Gastroesophageal sphincter (tissue), 4 donors: ENCODE measurements around the gene GRPR. TPM values are rescaled to one million over a fixed set of nuclear protein-coding genes. Genes with fewer than 3 reads are reported as not detected.

Experiments used
- ATAC-seq: fragments of 150-250 bp; one replicate; pipeline ENCODE4 v1.9.1; 2016; ENCODE audit warnings: mild to moderate bottlenecking, moderate library complexity
- H3K27ac ChIP-seq, 4 donors: fragments of 200-600 bp; sonication (generic) in 3 of 4; 1 replicate in 3 of 4; 2 replicates in 1 of 4; pipeline ENCODE4 v1.5.1; 2016 to 2019
- H3K27me3 ChIP-seq: fragments of 200-600 bp; sonication (generic); one replicate; pipeline ENCODE4 v1.5.1; 2019
- H3K36me3 ChIP-seq, 2 donors: fragments of 200-600 bp; sonication (generic); one replicate each; pipeline ENCODE4 v1.5.1; 2019; ENCODE audit warnings: control low read depth in 1 of 2
- H3K4me1 ChIP-seq, 3 donors: fragments of 200-600 bp; sonication (generic); 1 replicate in 2 of 3; 2 replicates in 1 of 3; pipeline ENCODE4 v1.5.1; 2016 to 2019; ENCODE audit warnings: control low read depth in 2 of 3
- H3K4me3 ChIP-seq, 2 donors: fragments of 200-600 bp; sonication (generic); one replicate each; pipeline ENCODE4 v1.5.1; 2019; ENCODE audit warnings: mild to moderate bottlenecking in 1 of 2, moderate library complexity in 1 of 2
- H3K9me3 ChIP-seq, 3 donors: fragments of 200-600 bp; sonication (generic); one replicate each; pipeline ENCODE4 v1.5.1; 2017 to 2019; ENCODE audit warnings: control low read depth in 2 of 3
- CTCF ChIP-seq, 4 experiments: fragments of 200-600 bp in 2 of 4; fragments of 450-650 bp in 2 of 4; sonication (generic) in 1 of 4; IDR thresholded peaks; one replicate each; pipeline ENCODE4 v1.5.1; 2017 to 2019; ENCODE audit warnings: antibody characterized with exemption in 4 of 4, mild to moderate bottlenecking in 2 of 4, moderate library complexity in 2 of 4
- EP300 ChIP-seq: sonication (generic); formaldehyde crosslinking; IDR thresholded peaks from one replicate; pipeline ENCODE4 v1.6.1; 2017; ENCODE audit warnings: antibody characterized with exemption, mild to moderate bottlenecking
- POLR2A ChIP-seq, 2 donors: fragments of 450-650 bp; IDR thresholded peaks; one replicate each; pipeline ENCODE4 v1.6.1; 2017; ENCODE audit warnings: antibody characterized with exemption in 2 of 2, mild to moderate bottlenecking in 2 of 2, moderate library complexity in 1 of 2
- POLR2AphosphoS5 ChIP-seq: sonication (generic); formaldehyde crosslinking; IDR thresholded peaks from one replicate; pipeline ENCODE4 v1.6.1; 2017; ENCODE audit warnings: antibody characterized with exemption
- WGBS, 2 donors: methylation state at CpG; one replicate each; pipeline ENCODE4 v1.1.5; 2018; ENCODE audit warnings: low coverage in 1 of 2; 5-methylcytosine and 5-hydroxymethylcytosine counted together
- total RNA-seq, 4 donors: library from RNA; depleted of rRNA; stranded (reverse); fragments of >200 nt; gene quantifications; one replicate each; pipeline ENCODE4 v1.1.0, GENCODE V29; 2016

Gene GRPR
- total RNA-seq, 4 donors from 2014 or later = 3.2 to 39.5 (median 16.0) TPM

GRCh38 chrX:16145656-16146055 lies 22.3 kb downstream of the GRPR start:
- Histone ChIP-seq H3K4me1 (peaks cover 0 to 9% (median 0%) of the 10 kb centered on the region in 3 donors), H3K27ac (peak overlapping the region in 1 of 4 donors; percentile 79), H3K36me3 (no peaks in the 10 kb centered on the region), H3K9me3 (no peaks in the 10 kb centered on the region), H3K27me3 (no peaks in the 10 kb centered on the region), H3K4me3 (no peak overlapping the region)
- TF ChIP-seq CTCF (IDR thresholded peaks at IDR 0.05) = no peak
- no peak for ATAC-seq

- ATAC-seq = no peak
- no peak for TF ChIP-seq EP300
- TF ChIP-seq POLR2A (IDR thresholded peaks at IDR 0.05) = no peak
- no peak for TF ChIP-seq CTCF (IDR thresholded peaks at IDR 0.05)
- no peak for TF ChIP-seq POLR2AphosphoS5
- H3K27me3 ChIP-seq = no peaks in the 10 kb centered on the region
- H3K27ac ChIP-seq = no peak overlapping the region
- H3K4me3 ChIP-seq = no peak overlapping the region
- peaks cover 0 to 6% of the 10 kb centered on the region in 2 donors for H3K36me3 ChIP-seq
- 80% methylated on average over 2 of the region's 3 CpGs; no CpG with 5 or more reads in 1 of the 2 donors for WGBS, 2 donors
- H3K4me1 ChIP-seq = no peaks in the 10 kb centered on the region
- H3K9me3 ChIP-seq = no peaks in the 10 kb centered on the region
These were observed 25.5 kb downstream of the GRPR start for GRCh38 chrX:16148896-16149295.

GRCh38 chrX:16155581-16156096 lies 32.3 kb downstream of the GRPR start:
- WGBS, 2 donors = 48 to 62% methylated on average over 4 to 5 of the region's 5 CpGs
- H3K27ac ChIP-seq = no peak overlapping the region
- H3K4me3 ChIP-seq = no peak overlapping the region
- ATAC-seq = no peak
- H3K4me1 ChIP-seq = peaks cover 0 to 6% (median 0%) of the 10 kb centered on the region in 3 donors
- H3K36me3 ChIP-seq = peaks cover 0 to 6% of the 10 kb centered on the region in 2 donors
- H3K9me3 ChIP-seq = no peaks in the 10 kb centered on the region
- H3K27me3 ChIP-seq = no peaks in the 10 kb centered on the region
- TF ChIP-seq EP300 (no peak), CTCF (IDR thresholded peaks at IDR 0.05) (no peak), POLR2AphosphoS5 (no peak)

- 83 to 92% methylated on average over 4 of the region's 5 CpGs for WGBS, 2 donors
- no peak for ATAC-seq
- H3K4me3 ChIP-seq = no peak overlapping the region
These were observed 33.4 kb downstream of the GRPR start for GRCh38 chrX:16156692-16157331.

More at GRCh38 chrX:16156692-16157331, 33.4 kb downstream of the GRPR start:
- H3K27ac ChIP-seq = no peak overlapping the region
- peaks cover 0 to 6% (median 0%) of the 10 kb centered on the region in 3 donors for H3K4me1 ChIP-seq
- H3K9me3 ChIP-seq = no peaks in the 10 kb centered on the region
- TF ChIP-seq CTCF (IDR thresholded peaks at IDR 0.05) = no peak
- H3K27me3 ChIP-seq = no peaks in the 10 kb centered on the region
- peaks cover 0 to 6% of the 10 kb centered on the region in 2 donors for H3K36me3 ChIP-seq
